HEK293 (cell line): ENCODE measurements around the gene SARM1.

Experiments used
- CTCF ChIA-PET: fragments of 350-600 bp; formaldehyde crosslinking; extraction: SDS; loops from one replicate; lab custom pipeline; 2021; ENCODE audit warnings: antibody characterized with exemption; lab: Yijun Ruan, JAX
- POLR2A ChIA-PET: fragments of 300-600 bp; formaldehyde crosslinking; extraction: SDS; loops from one replicate; lab custom pipeline; 2020; ENCODE audit warnings: antibody characterized with exemption, inconsistent platforms; lab: Yijun Ruan, JAX
- H3K27ac ChIP-seq: fragments of 200-500 bp; sonication (Bioruptor generic); 2 replicates; pipeline ENCODE4 v1.5.1; 2014; ENCODE audit warnings: low read depth, low read length, control low read depth, inconsistent platforms; ENCODE audit errors: extremely low read depth
- H3K36me3 ChIP-seq, 2 experiments: fragments of 200-500 bp in 1 of 2; sonication (Bioruptor generic) in 1 of 2; 1 replicate in 1 of 2; 2 replicates in 1 of 2; pipeline ENCODE4 v1.5.1; 2014 to 2017; ENCODE audit warnings: inconsistent platforms in 2 of 2, low read length in 2 of 2; ENCODE audit not compliant: control insufficient read depth in 2 of 2, insufficient read depth in 1 of 2
- H3K4me1 ChIP-seq: fragments of 200-500 bp; sonication (Bioruptor generic); 2 replicates; pipeline ENCODE4 v1.5.1; 2014; ENCODE audit warnings: mild to moderate bottlenecking, low read length, inconsistent platforms; ENCODE audit not compliant: control insufficient read depth, insufficient read depth
- H3K4me3 ChIP-seq: 2 replicates; pipeline ENCODE4 v1.5.1; 2011; ENCODE audit warnings: low read depth, mild to moderate bottlenecking, control low read depth, low read length, moderate library complexity
- H3K9me3 ChIP-seq: fragments of 200-500 bp; sonication (Bioruptor generic); 2 replicates; pipeline ENCODE4 v1.5.1; 2014; ENCODE audit warnings: low read depth, low read length, inconsistent platforms; ENCODE audit not compliant: control insufficient read depth, insufficient read depth
- IKZF3 ChIP-seq: fragments of 450-650 bp; IDR thresholded peaks from 2 replicates; pipeline ENCODE4 v1.5.0; 2018; ENCODE audit warnings: missing biosample characterization, mild to moderate bottlenecking, missing genetic modification characterization, moderate library complexity
- WT1 ChIP-seq: fragments of 450-650 bp; formaldehyde crosslinking; IDR thresholded peaks from 2 replicates; pipeline ENCODE4 v1.5.1; 2016; ENCODE audit warnings: missing biosample characterization, missing genetic modification characterization
- ZBTB26 ChIP-seq: fragments of 450-650 bp; formaldehyde crosslinking; optimal IDR thresholded peaks from 2 replicates; pipeline ENCODE3; 2016; ENCODE audit warnings: missing biosample characterization, mild to moderate bottlenecking, missing genetic modification characterization
- ZBTB6 ChIP-seq: fragments of 450-650 bp; formaldehyde crosslinking; IDR thresholded peaks from 2 replicates; pipeline ENCODE4 v1.5.1; 2017; ENCODE audit warnings: missing biosample characterization, missing genetic modification characterization
- ZEB2 ChIP-seq: fragments of 450-650 bp; formaldehyde crosslinking; IDR thresholded peaks from 2 replicates; pipeline ENCODE4 v1.5.1; 2016; ENCODE audit warnings: missing biosample characterization, missing genetic modification characterization
- ZFP3 ChIP-seq: fragments of 450-650 bp; formaldehyde crosslinking; IDR thresholded peaks from 2 replicates; pipeline ENCODE4 v1.5.1; 2016; ENCODE audit warnings: low read depth, missing biosample characterization, missing genetic modification characterization
- ZIC2 ChIP-seq: fragments of 450-650 bp; formaldehyde crosslinking; IDR thresholded peaks from 2 replicates; pipeline ENCODE4 v1.5.1; 2016; ENCODE audit warnings: missing biosample characterization, missing genetic modification characterization
- ZNF112 ChIP-seq: fragments of 450-650 bp; formaldehyde crosslinking; IDR thresholded peaks from 2 replicates; pipeline ENCODE4 v1.5.0; 2017; ENCODE audit warnings: missing biosample characterization, missing genetic modification characterization
- ZNF148 ChIP-seq: fragments of 450-650 bp; formaldehyde crosslinking; IDR thresholded peaks from 2 replicates; pipeline ENCODE4 v1.5.0; 2017; ENCODE audit warnings: missing biosample characterization, missing genetic modification characterization, borderline replicate concordance
- ZNF26 ChIP-seq: fragments of 450-650 bp; formaldehyde crosslinking; IDR thresholded peaks from 2 replicates; pipeline ENCODE4 v1.5.1; 2016; ENCODE audit warnings: missing biosample characterization, missing genetic modification characterization
- ZNF302 ChIP-seq: fragments of 450-650 bp; formaldehyde crosslinking; IDR thresholded peaks from 2 replicates; pipeline ENCODE4 v1.5.1; 2016; ENCODE audit warnings: missing biosample characterization, missing genetic modification characterization, low read depth
- ZNF404 ChIP-seq: fragments of 450-650 bp; formaldehyde crosslinking; IDR thresholded peaks from 2 replicates; pipeline ENCODE4 v1.5.1; 2017; ENCODE audit warnings: missing biosample characterization, missing genetic modification characterization
- ZNF501 ChIP-seq: fragments of 450-650 bp; formaldehyde crosslinking; IDR thresholded peaks from 2 replicates; pipeline ENCODE4 v1.5.1; 2016; ENCODE audit warnings: missing biosample characterization, missing genetic modification characterization
- ZNF513 ChIP-seq: fragments of 450-650 bp; IDR thresholded peaks from 2 replicates; pipeline ENCODE4 v1.5.1; 2018; ENCODE audit warnings: missing biosample characterization, missing genetic modification characterization
- ZNF529 ChIP-seq: fragments of 450-650 bp; formaldehyde crosslinking; IDR thresholded peaks from 2 replicates; pipeline ENCODE4 v1.5.1; 2017; ENCODE audit warnings: missing genetic modification characterization, missing biosample characterization; ENCODE audit not compliant: insufficient replicate concordance
- ZNF571 ChIP-seq: fragments of 450-650 bp; formaldehyde crosslinking; IDR thresholded peaks from 2 replicates; pipeline ENCODE4 v1.5.0; 2017; ENCODE audit warnings: missing biosample characterization, missing genetic modification characterization
- ZNF580 ChIP-seq: fragments of 450-650 bp; formaldehyde crosslinking; IDR thresholded peaks from 2 replicates; pipeline ENCODE4 v1.5.1; 2016; ENCODE audit warnings: missing biosample characterization, missing genetic modification characterization
- ZNF76 ChIP-seq: fragments of 450-650 bp; formaldehyde crosslinking; IDR thresholded peaks from 2 replicates; pipeline ENCODE4; 2016; ENCODE audit warnings: low read depth, missing biosample characterization, missing genetic modification characterization, borderline replicate concordance

SARM1 gene

GRCh38 chr17:28396635-28397239 is 25.2 kb downstream of the SARM1 start:
- H3K36me3 ChIP-seq: peaks cover 14 to 83% of the 10 kb centered on the region in 2 experiments
- TF ChIP-seq ZFP3: no peak
- TF ChIP-seq ZNF26 (tag by site-specific recombination): no peak
- TF ChIP-seq ZNF404 (tag by site-specific recombination): no peak
- TF ChIP-seq ZEB2 (tag by site-specific recombination): no peak
- TF ChIP-seq ZIC2 (tag by site-specific recombination): no peak
- TF ChIP-seq IKZF3 (tag by site-specific recombination): no peak
- TF ChIP-seq ZBTB6 (tag by site-specific recombination): no peak
- no peak for TF ChIP-seq WT1 (tag by site-specific recombination)
- TF ChIP-seq ZNF529 (tag by site-specific recombination): no peak
- no peak for TF ChIP-seq ZNF302
- TF ChIP-seq ZNF571 (tag by site-specific recombination): no peak
- TF ChIP-seq, all 188 proteins: peak for 0
- ChIA-PET POLR2A (interaction anchor here (0.8 kb wide), 1 partner anchor 84 kb away, joined by 3 read pairs; no protein-coding TSS in a partner anchor), CTCF (interaction anchor here (3.0 kb wide), 1 partner anchor 20 kb away, joined by 17 read pairs; no protein-coding TSS in a partner anchor)
- no peaks in the 10 kb centered on the region for H3K9me3 ChIP-seq
- H3K4me3 ChIP-seq: no peak overlapping the region
- H3K27ac ChIP-seq: no peak overlapping the region
- H3K4me1 ChIP-seq: no peaks in the 10 kb centered on the region

GRCh38 chr17:28397275-28397674 is 25.8 kb downstream of the SARM1 start:
- H3K9me3 ChIP-seq: no peaks in the 10 kb centered on the region
- H3K4me3 ChIP-seq: no peak overlapping the region
- no peaks in the 10 kb centered on the region for H3K4me1 ChIP-seq
- CTCF ChIA-PET: interaction anchor here (3.0 kb wide), 1 partner anchor 19 kb away, joined by 17 read pairs; no protein-coding TSS in a partner anchor
- TF ChIP-seq ZNF148 (tag by site-specific recombination) (no peak), ZBTB26 (tag by site-specific recombination) (no peak), ZNF112 (tag by site-specific recombination) (no peak), ZNF501 (tag by site-specific recombination) (no peak), ZNF513 (tag by site-specific recombination) (no peak), ZNF580 (tag by site-specific recombination) (peak; percentile 61; the same call in 1 of the 2 replicates), ZNF76 (tag by site-specific recombination) (no peak)
- TF ChIP-seq, all 188 proteins: peak for 1
- Histone ChIP-seq H3K36me3 (peaks cover 10 to 88% of the 10 kb centered on the region in 2 experiments), H3K27ac (no peak overlapping the region)
- POLR2A ChIA-PET: interaction anchor here (0.8 to 2.1 kb wide), 2 partner anchors 10 to 84 kb away, joined by 3 to 7 read pairs; no protein-coding TSS in a partner anchor
